Fibroblast of skin of left biceps (primary cell): ENCODE measurements around the gene MICALL1.

ENCODE experiments used
- DNase-seq, 2 experiments: peaks; one replicate each; pipeline ENCODE4 v3.0.0-alpha.2; 2013; ENCODE audit warnings: low read depth in 2 of 2

Gene MICALL1, protein sequence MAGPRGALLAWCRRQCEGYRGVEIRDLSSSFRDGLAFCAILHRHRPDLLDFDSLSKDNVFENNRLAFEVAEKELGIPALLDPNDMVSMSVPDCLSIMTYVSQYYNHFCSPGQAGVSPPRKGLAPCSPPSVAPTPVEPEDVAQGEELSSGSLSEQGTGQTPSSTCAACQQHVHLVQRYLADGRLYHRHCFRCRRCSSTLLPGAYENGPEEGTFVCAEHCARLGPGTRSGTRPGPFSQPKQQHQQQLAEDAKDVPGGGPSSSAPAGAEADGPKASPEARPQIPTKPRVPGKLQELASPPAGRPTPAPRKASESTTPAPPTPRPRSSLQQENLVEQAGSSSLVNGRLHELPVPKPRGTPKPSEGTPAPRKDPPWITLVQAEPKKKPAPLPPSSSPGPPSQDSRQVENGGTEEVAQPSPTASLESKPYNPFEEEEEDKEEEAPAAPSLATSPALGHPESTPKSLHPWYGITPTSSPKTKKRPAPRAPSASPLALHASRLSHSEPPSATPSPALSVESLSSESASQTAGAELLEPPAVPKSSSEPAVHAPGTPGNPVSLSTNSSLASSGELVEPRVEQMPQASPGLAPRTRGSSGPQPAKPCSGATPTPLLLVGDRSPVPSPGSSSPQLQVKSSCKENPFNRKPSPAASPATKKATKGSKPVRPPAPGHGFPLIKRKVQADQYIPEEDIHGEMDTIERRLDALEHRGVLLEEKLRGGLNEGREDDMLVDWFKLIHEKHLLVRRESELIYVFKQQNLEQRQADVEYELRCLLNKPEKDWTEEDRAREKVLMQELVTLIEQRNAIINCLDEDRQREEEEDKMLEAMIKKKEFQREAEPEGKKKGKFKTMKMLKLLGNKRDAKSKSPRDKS

GRCh38 chr22:37905534-37906363 lies at the start of gene MICALL1:
Gene MICALL1, plus strand, starts transcription at chr22:37906297. Its CDS starts 126 bp downstream, at chr22:37906423.
- peak; percentile 34 to 50 for DNase-seq

DNA sequence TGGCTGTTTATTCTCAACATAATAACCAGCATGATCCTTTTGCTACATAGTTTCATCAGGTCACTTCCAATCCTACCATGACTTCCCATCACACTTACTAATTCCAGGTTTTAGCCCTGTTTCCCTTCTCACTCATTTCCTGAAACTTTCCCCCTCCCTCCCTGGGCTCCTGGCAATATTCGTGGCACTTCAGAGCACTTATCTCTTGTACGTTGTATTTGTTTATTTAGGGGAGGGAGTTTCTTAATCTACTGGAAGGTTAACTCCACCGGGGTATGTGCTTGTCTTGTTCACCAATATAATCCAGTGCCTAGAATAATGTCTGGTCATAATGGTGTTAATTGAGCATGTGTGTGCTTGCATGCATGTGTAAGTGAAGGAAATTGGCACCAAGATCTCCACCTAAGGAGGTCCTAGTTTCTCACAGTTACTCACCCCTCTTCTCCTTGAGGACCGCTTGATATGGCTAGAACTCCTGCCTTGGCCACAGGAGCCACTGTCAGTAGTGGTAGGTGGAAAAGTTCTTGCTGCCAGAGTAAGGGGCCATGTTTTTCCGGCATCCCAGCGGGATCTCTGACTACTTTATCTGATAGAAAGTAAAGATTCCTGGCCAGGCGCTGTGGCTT lies 45.2 kb upstream of the MICALL1 start:
- no peak for DNase-seq

- DNase-seq, result no peak
Measured at GRCh38 chr22:37862570-37863325, 43.3 kb upstream of the MICALL1 start.

DNA sequence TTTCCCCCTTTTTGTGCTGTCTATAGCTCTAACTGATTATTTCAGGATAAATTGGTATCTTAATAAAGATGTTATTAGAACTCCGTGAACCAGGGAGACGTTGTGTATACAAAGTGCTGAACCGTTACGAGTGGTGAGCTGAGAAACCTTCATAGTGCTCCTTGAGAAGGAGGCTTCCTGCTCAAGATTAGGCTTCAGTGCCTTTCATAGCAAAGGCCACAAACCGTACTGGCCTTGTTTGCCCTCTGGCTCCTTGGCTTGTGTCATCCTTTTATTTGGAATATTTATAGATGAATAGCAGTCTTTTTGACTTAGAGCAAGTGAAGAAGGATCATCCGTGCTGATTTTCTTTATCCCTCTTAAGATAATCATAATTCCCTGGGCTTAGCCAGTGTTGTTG lies 40.6 kb upstream of the MICALL1 start:
- DNase-seq, result no peak

GRCh38 chr22:37870273-37870672 lies 35.8 kb upstream of the MICALL1 start:
- no peak for DNase-seq

DNA sequence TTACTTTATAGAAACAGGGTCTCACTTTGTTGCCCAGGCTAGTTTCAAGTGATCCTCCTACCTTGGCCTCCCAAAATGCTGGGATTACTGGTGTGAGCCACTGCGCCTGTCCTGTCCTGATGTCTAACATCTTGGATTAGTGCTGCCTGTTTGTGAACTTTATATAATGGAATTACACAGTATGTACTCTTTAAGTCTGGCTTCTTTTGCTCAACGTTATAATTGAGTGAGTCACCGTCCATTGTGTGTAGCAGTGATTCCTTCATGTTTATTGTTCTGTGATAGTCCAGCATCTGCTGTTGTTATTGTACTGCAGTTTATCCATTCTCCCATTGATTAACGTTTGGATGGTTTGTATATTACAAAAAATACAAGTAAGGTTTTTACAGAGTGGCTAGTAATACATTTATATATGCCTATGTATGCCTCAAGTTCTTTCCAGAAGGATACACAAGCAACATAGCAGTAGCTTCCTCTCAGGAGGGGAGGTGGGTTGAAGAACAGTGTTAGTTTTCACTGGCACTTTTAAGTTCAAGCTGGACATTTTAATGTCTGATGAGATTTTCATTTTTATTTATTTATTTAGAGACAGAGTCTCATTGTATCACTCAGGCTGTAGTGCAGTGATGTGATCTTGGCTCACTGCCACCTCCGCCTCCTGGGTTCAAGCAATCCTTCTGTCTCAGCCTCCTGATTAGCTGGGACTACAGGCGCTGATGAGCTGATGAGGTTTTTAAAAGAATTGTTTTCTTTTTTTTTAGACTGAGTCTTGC lies 25.2 kb upstream of the MICALL1 start:
- no peak for DNase-seq

DNA sequence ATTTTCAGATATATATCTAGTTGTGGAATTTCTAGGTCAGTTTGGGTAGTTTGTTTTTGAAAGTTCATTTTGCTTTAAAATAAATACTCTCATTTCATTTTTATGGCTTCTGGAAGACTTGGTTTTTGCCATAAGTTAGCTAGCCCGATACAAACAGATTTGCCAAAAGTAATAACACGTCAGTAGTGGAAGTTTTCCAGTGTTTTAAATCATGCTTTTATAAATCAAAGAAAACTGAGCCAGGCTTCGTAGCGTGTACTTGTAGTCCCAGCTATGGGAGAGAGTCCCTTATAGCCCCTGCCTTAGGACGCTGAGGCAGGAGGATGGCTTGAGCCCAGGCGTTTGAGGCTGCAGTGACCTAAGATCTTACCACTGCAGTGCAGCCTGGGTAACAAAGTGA lies 21.7 kb upstream of the MICALL1 start:
- DNase-seq, result peak in 1 of 2 experiments; percentile 60

DNA sequence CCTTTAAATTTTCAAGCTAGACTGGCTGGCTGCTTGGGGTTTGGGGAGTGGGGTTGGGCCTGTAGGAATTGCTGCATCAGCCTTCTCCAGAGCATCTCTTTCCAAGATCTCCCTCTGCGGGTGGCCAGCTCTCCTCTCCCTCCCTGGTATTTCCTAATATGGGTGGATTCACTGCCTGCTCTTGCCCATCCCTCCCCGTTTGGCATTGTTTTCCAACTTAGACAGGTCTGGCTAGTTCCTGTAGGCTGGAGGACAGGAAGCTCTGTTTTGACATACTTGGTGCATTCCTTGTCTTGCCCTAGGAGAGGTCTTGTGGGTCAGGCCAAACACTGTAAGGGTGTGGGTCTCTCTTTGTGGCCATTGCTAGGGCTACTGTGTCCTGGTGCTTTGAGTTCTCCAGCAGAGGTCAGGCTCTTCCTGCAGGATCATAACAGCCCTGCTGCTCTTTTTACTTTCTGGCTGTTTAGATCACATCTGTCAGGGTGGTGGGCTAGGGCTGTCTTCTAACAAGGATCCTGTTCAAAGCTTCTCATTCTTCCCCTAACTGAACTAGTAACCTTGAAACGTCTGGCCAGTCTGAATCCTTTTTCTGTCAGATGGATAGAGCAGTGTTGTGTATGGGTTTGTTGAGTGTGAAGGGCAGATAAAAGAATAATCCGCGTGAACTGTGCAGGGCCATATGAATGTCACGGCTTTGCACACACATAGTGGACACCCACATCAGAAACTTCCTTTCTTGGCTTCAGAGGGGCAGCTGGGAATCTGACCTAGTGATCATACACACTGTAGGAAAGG lies 18.3 kb upstream of the MICALL1 start:
- peak; percentile 74 to 76 for DNase-seq

- no peak for DNase-seq
Measured at GRCh38 chr22:37891926-37892325, 14.2 kb upstream of the MICALL1 start.

- DNase-seq, result no peak
Measured at GRCh38 chr22:37892566-37893335, 13.3 kb upstream of the MICALL1 start.

DNA sequence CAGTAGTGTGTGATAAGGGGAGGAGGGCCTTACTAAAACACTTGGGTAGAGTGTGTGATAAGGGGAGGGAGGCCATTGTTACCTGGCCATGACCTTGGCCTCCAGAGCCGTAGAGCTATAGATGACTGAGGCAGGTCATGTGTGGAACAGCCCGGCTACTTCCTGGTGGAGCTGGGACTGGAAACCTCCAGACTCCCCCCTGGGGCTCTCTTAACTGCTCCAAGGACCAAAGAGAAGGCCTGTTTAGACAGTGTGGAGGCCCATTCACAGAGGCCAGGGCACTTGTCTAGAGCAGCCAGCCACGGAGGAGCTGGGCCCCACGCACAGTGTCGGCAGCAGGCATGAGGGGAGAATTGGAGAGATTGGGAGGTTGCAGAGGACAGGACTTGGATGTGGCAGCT lies 12.5 kb upstream of the MICALL1 start:
- no peak for DNase-seq

- DNase-seq, result no peak
Measured at GRCh38 chr22:37894939-37895670, 11.0 kb upstream of the MICALL1 start.

- no peak for DNase-seq
Measured at GRCh38 chr22:37896181-37896592, 9.9 kb upstream of the MICALL1 start.

DNA sequence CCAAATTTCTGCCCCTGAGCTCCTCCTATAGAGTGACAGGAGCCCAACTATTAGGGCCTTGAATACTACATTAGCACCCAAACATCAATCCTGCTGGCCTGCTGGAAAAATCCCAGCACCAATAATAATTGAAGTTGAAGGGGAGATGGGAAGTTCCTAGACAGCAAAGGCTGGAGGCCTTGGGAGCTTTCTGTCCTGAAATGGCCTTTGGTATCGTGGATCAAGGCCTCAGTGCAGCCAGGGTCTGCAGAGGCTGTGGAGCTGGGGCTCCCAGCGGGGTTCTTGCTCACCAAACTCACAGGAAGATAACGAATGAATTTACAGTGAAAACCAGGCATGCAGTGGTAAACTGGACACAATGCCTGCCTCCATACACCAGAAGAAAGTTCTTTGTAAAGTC lies 9.2 kb upstream of the MICALL1 start:
- DNase-seq, result no peak

DNA sequence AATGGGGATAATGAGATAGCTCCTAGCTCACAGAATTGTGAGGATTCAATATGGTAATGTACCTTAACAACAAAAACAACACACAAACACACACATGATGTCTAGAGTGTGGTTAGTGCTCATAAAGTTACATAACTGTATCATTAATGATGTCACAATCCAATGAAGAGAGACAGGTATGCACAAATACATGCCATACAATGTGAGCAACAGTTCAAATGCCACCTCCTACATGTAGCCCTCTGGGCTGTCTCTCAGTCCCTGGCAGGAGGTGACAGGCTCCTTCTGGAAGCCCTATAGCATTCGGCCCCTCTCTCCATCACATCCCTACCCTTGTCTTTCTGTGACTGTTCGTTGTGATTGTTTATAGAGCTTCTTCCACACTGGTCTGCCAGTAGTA lies 8.3 kb upstream of the MICALL1 start:
- no peak for DNase-seq

DNA sequence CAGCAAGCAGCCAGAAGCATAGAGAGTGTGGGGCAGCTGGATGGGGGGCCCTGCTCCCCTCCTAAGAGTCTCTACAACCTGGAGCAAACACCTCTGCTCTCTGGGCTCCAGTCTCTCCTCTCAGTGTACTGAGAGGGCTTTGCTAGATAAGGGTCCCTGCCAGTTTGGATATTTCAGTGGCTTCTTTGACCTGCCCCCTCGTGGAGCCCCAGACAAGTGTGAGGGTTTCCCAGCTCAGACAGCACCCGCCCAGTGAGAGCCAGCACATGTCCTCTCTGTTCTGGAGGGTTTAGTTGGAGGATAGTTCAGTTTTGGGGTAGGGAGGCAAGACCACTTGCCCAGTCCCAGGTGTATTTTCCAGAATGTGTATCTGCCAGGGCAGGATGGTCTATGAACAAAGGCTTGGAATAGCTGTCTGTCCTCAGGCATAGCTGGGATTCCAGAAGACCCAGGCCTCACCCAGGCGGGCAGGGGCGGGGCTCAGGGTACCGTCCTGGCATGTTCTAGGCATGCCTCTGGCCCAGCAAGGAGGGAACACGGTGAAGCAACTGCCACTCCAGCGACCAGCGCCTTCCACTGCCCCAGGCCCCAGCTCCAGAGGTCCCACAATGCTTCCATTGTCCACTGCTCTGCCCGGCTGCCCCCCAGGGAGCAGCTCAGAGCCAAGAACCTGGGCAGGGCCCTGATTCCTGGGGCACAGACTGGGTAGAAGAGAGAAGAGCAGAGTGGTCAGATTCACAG lies 7.5 kb upstream of the MICALL1 start:
- no peak for DNase-seq
